Liver (tissue), 9 donors: ENCODE measurements around the gene SEC22C. TPM values are rescaled to one million over a fixed set of nuclear protein-coding genes. Genes with fewer than 3 reads are reported as not detected.

Experiments used
- DNase-seq: peaks from one replicate; pipeline ENCODE4 v3.0.0-alpha.2; 2017; ENCODE audit warnings: low spot score
- H3K27ac ChIP-seq, 2 donors: one replicate each; pipeline ENCODE4 v1.7.0; 2013; ENCODE audit warnings: inconsistent platforms in 2 of 2, low read length in 2 of 2, control low read depth in 1 of 2, low read depth in 1 of 2, mild to moderate bottlenecking in 1 of 2
- H3K27me3 ChIP-seq, 4 donors: one replicate each; pipeline versions ENCODE4 v1.6.1 to v1.7.0; 2013; ENCODE audit warnings: low read length in 3 of 4, inconsistent platforms in 1 of 4, mild to moderate bottlenecking in 1 of 4, moderate library complexity in 1 of 4; ENCODE audit not compliant: control insufficient read depth in 4 of 4, insufficient read depth in 4 of 4
- H3K36me3 ChIP-seq, 4 donors: one replicate each; pipeline versions ENCODE4 v1.6.1 to v1.7.0; 2013; ENCODE audit warnings: low read length in 3 of 4, mild to moderate bottlenecking in 3 of 4, low read depth in 1 of 4, moderate library complexity in 1 of 4; ENCODE audit not compliant: control insufficient read depth in 4 of 4, insufficient read depth in 3 of 4
- H3K4me1 ChIP-seq, 4 donors: one replicate each; pipeline versions ENCODE4 v1.6.1 to v1.7.0; 2013; ENCODE audit warnings: low read length in 3 of 4, mild to moderate bottlenecking in 3 of 4, moderate library complexity in 1 of 4; ENCODE audit not compliant: control insufficient read depth in 4 of 4, insufficient read depth in 4 of 4
- H3K4me3 ChIP-seq, 3 donors: one replicate each; pipeline versions ENCODE4 v1.6.1 to v1.7.0; 2013; ENCODE audit warnings: low read length in 3 of 3, control low read depth in 1 of 3, low read depth in 1 of 3, mild to moderate bottlenecking in 1 of 3
- H3K9ac ChIP-seq, 2 donors: one replicate each; pipeline ENCODE4 v1.7.0; 2013; ENCODE audit warnings: low read length in 2 of 2, mild to moderate bottlenecking in 2 of 2, moderate library complexity in 2 of 2, control low read depth in 1 of 2, low read depth in 1 of 2
- H3K9me3 ChIP-seq, 4 donors: one replicate each; pipeline versions ENCODE4 v1.6.1 to v1.7.0; 2013; ENCODE audit warnings: low read length in 3 of 4; ENCODE audit not compliant: control insufficient read depth in 4 of 4
- CTCF ChIP-seq: fragments of 150-350 bp; IDR thresholded peaks from 2 replicates; pipeline ENCODE4 v1.5.1; 2017; ENCODE audit warnings: improper control_type of control experiment, low read depth, low read length; ENCODE audit not compliant: missing input control
- EGR1 ChIP-seq, 2 donors: IDR thresholded peaks; 2 replicates each; pipeline ENCODE4 v1.6.1; 2016 to 2018; ENCODE audit warnings: antibody characterized with exemption in 2 of 2, low read depth in 2 of 2
- FOXA2 ChIP-seq: IDR thresholded peaks from 2 replicates; pipeline ENCODE4 v1.6.1; 2016; ENCODE audit warnings: antibody characterized with exemption
- HNF4A ChIP-seq, 2 donors: conservative IDR thresholded peaks; 2 replicates each; pipeline ENCODE4 v1.6.1; 2016; ENCODE audit warnings: antibody characterized with exemption in 2 of 2, mild to moderate bottlenecking in 2 of 2
- HNF4G ChIP-seq: IDR thresholded peaks from 2 replicates; pipeline ENCODE4 v1.6.1; 2016; ENCODE audit warnings: antibody characterized with exemption
- JUND ChIP-seq, 2 donors: IDR thresholded peaks; 2 replicates each; pipeline ENCODE4 v1.6.1; 2016; ENCODE audit warnings: antibody characterized with exemption in 2 of 2
- MAX ChIP-seq: IDR thresholded peaks from 2 replicates; pipeline ENCODE4 v1.6.1; 2016; ENCODE audit warnings: antibody characterized with exemption
- NR2F2 ChIP-seq: IDR thresholded peaks from 2 replicates; pipeline ENCODE4 v1.6.1; 2016; ENCODE audit warnings: antibody characterized with exemption
- RAD21 ChIP-seq, 2 donors: IDR thresholded peaks; 2 replicates each; pipeline ENCODE4 v1.6.1; 2016; ENCODE audit warnings: antibody characterized with exemption in 2 of 2, mild to moderate bottlenecking in 2 of 2
- REST ChIP-seq: IDR thresholded peaks from 2 replicates; pipeline ENCODE4 v1.6.1; 2016; ENCODE audit warnings: antibody characterized with exemption, mild to moderate bottlenecking
- RXRA ChIP-seq, 2 donors: IDR thresholded peaks; 2 replicates each; pipeline ENCODE4 v1.6.1; 2017 to 2018; ENCODE audit warnings: antibody characterized with exemption in 2 of 2, mild to moderate bottlenecking in 1 of 2
- SP1 ChIP-seq: IDR thresholded peaks from 2 replicates; pipeline ENCODE4 v1.6.1; 2018; ENCODE audit warnings: antibody characterized with exemption, mild to moderate bottlenecking
- TAF1 ChIP-seq: conservative IDR thresholded peaks from 2 replicates; pipeline ENCODE4 v1.6.1; 2016; ENCODE audit warnings: antibody characterized with exemption, mild to moderate bottlenecking
- YY1 ChIP-seq: IDR thresholded peaks from 2 replicates; pipeline ENCODE4 v1.6.1; 2016; ENCODE audit warnings: antibody characterized with exemption, mild to moderate bottlenecking
- ZBTB33 ChIP-seq: IDR thresholded peaks from 2 replicates; pipeline ENCODE4 v1.6.1; 2016; ENCODE audit warnings: antibody characterized with exemption
- WGBS: extraction: QIAGEN DNeasy Blood & Tissue Kit; methylation state at CpG from one replicate; pipeline ENCODE4 v1.1.7; 2013; 5-methylcytosine and 5-hydroxymethylcytosine counted together
- polyA plus RNA-seq, 2 donors: library from polyadenylated mRNA; stranded (reverse) in 1 of 2; unstranded in 1 of 2; fragments of 200-250 nt in 1 of 2; fragments of >200 nt in 1 of 2; fragmentation: Nextera tagmentation in 1 of 2; extraction: Ambion mirVana in 1 of 2; gene quantifications; one replicate each; pipeline versions ENCODE4 v1.2.1 to v1.2.3, GENCODE V29; 2013 to 2015
- total RNA-seq, 2 donors: library from RNA; depleted of rRNA; stranded (reverse); fragments of >200 nt; gene quantifications; one replicate each; pipeline ENCODE4 v1.2.3, GENCODE V29; 2014
- donor health status: healthy.
- donor health status: healthy.
- donor health status: healthy.
- donor health status: healthy.
- donor health status: healthy.

The SEC22C gene
- total and polyA plus RNA-seq, 4 donors: 14.5 to 48.5 (median 17.8) TPM

- WGBS: 95% methylated on average over 4 of the region's 4 CpGs
- Histone ChIP-seq H3K9ac (no peak overlapping the region), H3K4me3 (no peak overlapping the region), H3K27me3 (no peaks in the 10 kb centered on the region), H3K36me3 (peaks cover 4 to 8% (median 6%) of the 10 kb centered on the region in 4 donors), H3K27ac (no peak overlapping the region), H3K9me3 (no peaks in the 10 kb centered on the region), H3K4me1 (peaks cover 4 to 13% (median 8%) of the 10 kb centered on the region in 4 donors)
- DNase-seq: no peak
- TF ChIP-seq MAX (no peak), TAF1 (no peak), SP1 (no peak), RAD21 (IDR thresholded peaks at IDR 0.05) (no peak), FOXA2 (no peak), CTCF (no peak), ZBTB33 (no peak), HNF4A (conservative IDR thresholded peaks at IDR 0.05) (no peak), RXRA (IDR thresholded peaks at IDR 0.05) (no peak), JUND (IDR thresholded peaks at IDR 0.05) (no peak), EGR1 (IDR thresholded peaks at IDR 0.05; ENCODE audit: low read depth in 2 of 2) (no peak), HNF4G (no peak)
These were observed 13.9 kb upstream of the SEC22C start for GRCh38 chr3:42595682-42596081.

GRCh38 chr3:42593635-42594034 lies 11.9 kb upstream of the SEC22C start:
- TF ChIP-seq YY1 (no peak), NR2F2 (no peak)
- Histone ChIP-seq H3K4me3 (no peak overlapping the region), H3K9ac (no peak overlapping the region), H3K27ac (no peak overlapping the region), H3K4me1 (peaks cover 4 to 14% (median 5%) of the 10 kb centered on the region in 4 donors), H3K27me3 (no peaks in the 10 kb centered on the region), H3K36me3 (peaks cover 4 to 8% (median 6%) of the 10 kb centered on the region in 4 donors), H3K9me3 (no peaks in the 10 kb centered on the region)
- no peak for DNase-seq
- WGBS: 98% methylated on average over 1 of the region's 1 CpG

- Histone ChIP-seq H3K36me3 (peaks cover 4 to 8% (median 6%) of the 10 kb centered on the region in 4 donors), H3K27me3 (no peaks in the 10 kb centered on the region), H3K9me3 (no peaks in the 10 kb centered on the region), H3K4me1 (peaks cover 4 to 14% (median 5%) of the 10 kb centered on the region in 4 donors), H3K4me3 (peak overlapping the region in 1 of 3 donors; percentile 80), H3K9ac (no peak overlapping the region), H3K27ac (peak overlapping the region in 1 of 2 donors; percentile 51)
- WGBS: 80% methylated on average over 4 of the region's 4 CpGs
- TF ChIP-seq EGR1 (IDR thresholded peaks at IDR 0.05; ENCODE audit: low read depth in 2 of 2): no peak
- no peak for TF ChIP-seq YY1
- TF ChIP-seq MAX: no peak
- no peak for TF ChIP-seq SP1
- no peak for TF ChIP-seq REST
- TF ChIP-seq FOXA2: no peak
- TF ChIP-seq ZBTB33: no peak
- DNase-seq: no peak
These were observed 10.0 kb upstream of the SEC22C start for GRCh38 chr3:42591811-42592210.
